Glutamatergic neuron (in vitro differentiated cells): ENCODE data around the gene SYNE3. TPM values are rescaled to one million over a fixed set of nuclear protein-coding genes. Genes with fewer than 3 reads are reported as not detected.
"Not testable (repeated sequence)": the region's sequence is repeated elsewhere in the genome, so short reads cannot be mapped to it uniquely, and the experiment has no call there.

Experiments
- DNase-seq: peaks from one replicate; pipeline ENCODE4 v3.0.0; 2022
- H3K27ac Mint-ChIP-seq: one replicate; pipeline ENCODE4 v1.8.0; 2020; ENCODE audit warnings: mild to moderate bottlenecking, mixed read lengths, inconsistent platforms; ENCODE audit not compliant: unreplicated experiment
- H3K27me3 Mint-ChIP-seq: one replicate; pipeline ENCODE4 v1.8.0; 2020; ENCODE audit warnings: mild to moderate bottlenecking, moderate library complexity, mixed read lengths, inconsistent platforms; ENCODE audit not compliant: unreplicated experiment
- H3K36me3 Mint-ChIP-seq: one replicate; pipeline ENCODE4 v1.8.0; 2020; ENCODE audit warnings: mild to moderate bottlenecking, mixed read lengths, inconsistent platforms; ENCODE audit not compliant: unreplicated experiment
- H3K4me1 Mint-ChIP-seq: one replicate; pipeline ENCODE4 v1.8.0; 2020; ENCODE audit warnings: mild to moderate bottlenecking, low read depth, mixed read lengths, inconsistent platforms; ENCODE audit not compliant: unreplicated experiment
- H3K4me3 Mint-ChIP-seq: one replicate; pipeline ENCODE4 v1.8.0; 2020; ENCODE audit warnings: mild to moderate bottlenecking, mixed read lengths, inconsistent platforms; ENCODE audit not compliant: unreplicated experiment
- H3K9me3 Mint-ChIP-seq: one replicate; pipeline ENCODE4 v1.8.0; 2020; ENCODE audit warnings: mild to moderate bottlenecking, moderate library complexity, mixed read lengths, inconsistent platforms; ENCODE audit not compliant: unreplicated experiment
- total RNA-seq: library from RNA; stranded (reverse); fragmentation: NEBNext Ultra II Directional; extraction: Animal tissue kit (Norgen Biotek cat#: 25700); gene quantifications from one replicate; pipeline ENCODE4 v1.2.1, GENCODE V29; 2021; ENCODE audit not compliant: unreplicated experiment
- TF ChIP-seq, protein P1 (sequence below): fragments of 200-600 bp; sonication (generic); IDR thresholded peaks from one replicate; pipeline ENCODE4 v1.5.0; 2021; ENCODE audit not compliant: partially characterized antibody, unreplicated experiment

Gene SYNE3
- total RNA-seq, 1 donor from 2014 or later: 7.1 TPM

DNA sequence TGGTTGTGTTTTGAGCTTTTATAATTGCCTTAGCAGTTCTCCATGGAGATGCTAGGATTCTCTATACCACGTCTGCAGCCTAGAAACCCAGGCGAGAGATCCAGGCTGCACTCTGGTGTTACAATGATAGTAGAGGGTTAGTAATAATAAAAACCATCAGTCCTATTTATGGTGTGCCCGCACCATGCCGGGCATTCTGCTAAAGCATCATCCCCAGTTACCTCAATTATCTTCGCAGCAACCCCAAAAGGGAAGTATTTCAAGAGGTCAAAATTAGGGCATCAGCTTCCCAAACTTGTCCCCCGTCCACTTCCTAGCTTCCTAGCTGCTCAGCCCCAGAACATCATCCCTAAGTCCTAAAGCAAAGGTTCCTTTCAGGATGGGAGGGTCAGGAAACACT lies 3.2 kb downstream of the SYNE3 start:
- Mint-ChIP-seq H3K4me1 (peaks cover 15% of the 10 kb centered on the region), H3K9me3 (peaks cover 5% of the 10 kb centered on the region), H3K27me3 (peaks cover 7% of the 10 kb centered on the region), H3K27ac (peak overlapping the region; percentile 19), H3K36me3 (no peaks in the 10 kb centered on the region), H3K4me3 (no peak overlapping the region)
- DNase-seq: no peak
- TF ChIP-seq, protein P1, sequence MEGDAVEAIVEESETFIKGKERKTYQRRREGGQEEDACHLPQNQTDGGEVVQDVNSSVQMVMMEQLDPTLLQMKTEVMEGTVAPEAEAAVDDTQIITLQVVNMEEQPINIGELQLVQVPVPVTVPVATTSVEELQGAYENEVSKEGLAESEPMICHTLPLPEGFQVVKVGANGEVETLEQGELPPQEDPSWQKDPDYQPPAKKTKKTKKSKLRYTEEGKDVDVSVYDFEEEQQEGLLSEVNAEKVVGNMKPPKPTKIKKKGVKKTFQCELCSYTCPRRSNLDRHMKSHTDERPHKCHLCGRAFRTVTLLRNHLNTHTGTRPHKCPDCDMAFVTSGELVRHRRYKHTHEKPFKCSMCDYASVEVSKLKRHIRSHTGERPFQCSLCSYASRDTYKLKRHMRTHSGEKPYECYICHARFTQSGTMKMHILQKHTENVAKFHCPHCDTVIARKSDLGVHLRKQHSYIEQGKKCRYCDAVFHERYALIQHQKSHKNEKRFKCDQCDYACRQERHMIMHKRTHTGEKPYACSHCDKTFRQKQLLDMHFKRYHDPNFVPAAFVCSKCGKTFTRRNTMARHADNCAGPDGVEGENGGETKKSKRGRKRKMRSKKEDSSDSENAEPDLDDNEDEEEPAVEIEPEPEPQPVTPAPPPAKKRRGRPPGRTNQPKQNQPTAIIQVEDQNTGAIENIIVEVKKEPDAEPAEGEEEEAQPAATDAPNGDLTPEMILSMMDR: no peak

DNA sequence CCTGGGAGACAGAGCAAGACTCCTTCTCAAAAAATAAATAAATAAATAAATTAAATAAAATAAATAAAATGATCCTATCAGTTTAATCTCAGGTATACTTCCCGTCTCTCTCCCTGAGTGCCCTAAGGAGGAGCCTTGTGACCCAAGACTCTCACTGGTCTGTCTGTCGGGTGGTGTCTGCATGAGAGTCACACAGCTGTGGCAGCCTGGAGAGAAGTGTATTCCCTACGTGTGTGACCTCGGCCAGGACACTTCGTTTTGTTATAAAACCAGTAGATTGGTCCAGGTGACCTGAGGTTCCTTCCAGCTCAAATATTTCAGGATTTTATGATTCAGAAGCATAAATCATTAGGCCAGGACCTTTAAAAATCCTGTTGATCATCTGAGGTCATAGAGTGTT lies 4.8 kb downstream of the SYNE3 start:
- Mint-ChIP-seq H3K4me1 (peaks cover 10% of the 10 kb centered on the region), H3K4me3 (no peak overlapping the region), H3K36me3 (no peaks in the 10 kb centered on the region), H3K9me3 (peaks cover 3% of the 10 kb centered on the region), H3K27ac (no peak overlapping the region), H3K27me3 (peaks cover 4% of the 10 kb centered on the region)
- no peak for DNase-seq
- TF ChIP-seq, protein P1: no peak

DNA sequence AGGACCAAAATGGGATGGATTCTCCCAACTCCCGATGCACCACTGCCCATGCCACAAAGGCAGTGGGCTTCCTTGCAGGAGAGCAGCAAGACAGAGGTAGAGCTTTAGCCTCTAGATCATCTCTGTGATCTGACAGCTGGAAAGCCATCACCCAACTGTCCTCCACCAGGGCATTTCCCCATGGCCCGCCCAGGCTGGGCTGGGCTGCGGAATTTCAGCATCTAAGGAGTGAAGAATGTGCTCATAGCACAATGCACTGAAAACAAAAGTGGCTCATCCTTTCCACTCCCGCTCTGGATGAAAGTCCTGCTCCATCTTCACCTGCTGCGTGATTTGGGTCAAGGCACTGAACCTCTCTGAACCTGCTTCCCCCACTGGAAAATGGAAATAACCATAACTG lies 5.6 kb downstream of the SYNE3 start:
- H3K36me3 Mint-ChIP-seq: no peaks in the 10 kb centered on the region
- H3K9me3 Mint-ChIP-seq: peaks cover 3% of the 10 kb centered on the region
- peaks cover 4% of the 10 kb centered on the region for H3K27me3 Mint-ChIP-seq
- TF ChIP-seq, protein P1: no peak
- H3K4me3 Mint-ChIP-seq: no peak overlapping the region
- DNase-seq: no peak
- H3K4me1 Mint-ChIP-seq: peaks cover 12% of the 10 kb centered on the region
- H3K27ac Mint-ChIP-seq: no peak overlapping the region

DNA sequence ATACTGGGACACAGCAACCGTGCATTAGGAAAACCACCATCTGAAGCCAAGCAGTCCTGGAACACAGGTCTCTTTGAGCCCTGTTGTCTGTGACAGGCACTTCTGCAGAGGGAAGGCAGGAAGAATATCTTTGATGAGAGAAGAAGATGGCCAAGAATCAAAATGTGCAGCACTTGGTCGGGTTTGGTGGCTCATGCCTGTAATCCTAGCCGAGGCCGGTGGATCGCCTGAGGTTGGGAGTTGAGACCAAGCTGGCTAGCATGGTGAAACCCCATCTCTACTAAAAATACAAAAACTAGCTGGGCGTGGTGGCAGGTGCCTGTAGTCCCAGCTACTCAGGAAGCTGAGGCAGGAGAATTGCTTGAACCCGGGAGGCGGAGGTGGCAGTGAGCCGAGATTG lies 6.1 kb downstream of the SYNE3 start:
- not testable (repeated sequence) for H3K36me3 Mint-ChIP-seq, H3K4me3 Mint-ChIP-seq, DNase-seq, H3K27ac Mint-ChIP-seq, H3K27me3 Mint-ChIP-seq, H3K9me3 Mint-ChIP-seq
- H3K4me1 Mint-ChIP-seq: peaks cover 12% of the 10 kb centered on the region

DNA sequence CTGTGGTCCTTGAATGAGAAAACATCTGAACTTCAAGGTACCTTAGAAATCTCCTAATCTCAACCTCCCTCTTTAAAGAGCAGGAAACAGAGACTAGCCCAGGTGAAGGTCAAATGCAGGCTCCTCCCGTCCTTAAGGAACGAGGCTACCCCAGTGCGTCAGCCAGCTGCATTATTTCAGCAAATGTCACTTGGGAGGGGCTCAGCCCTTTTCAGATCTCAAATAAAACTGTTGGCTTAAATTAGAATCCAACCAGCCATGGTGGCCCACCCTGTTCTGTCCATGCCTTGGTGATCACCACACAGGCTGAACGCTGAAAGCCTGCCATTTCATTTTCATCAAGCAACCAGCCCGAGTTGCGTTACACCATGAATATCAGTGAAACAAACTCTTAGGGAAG lies 7.0 kb downstream of the SYNE3 start:
- Mint-ChIP-seq H3K36me3 (no peaks in the 10 kb centered on the region), H3K27me3 (peaks cover 4% of the 10 kb centered on the region), H3K4me3 (no peak overlapping the region), H3K27ac (no peak overlapping the region), H3K9me3 (no peaks in the 10 kb centered on the region), H3K4me1 (peaks cover 10% of the 10 kb centered on the region)
- TF ChIP-seq, protein P1: no peak
- DNase-seq: no peak

DNA sequence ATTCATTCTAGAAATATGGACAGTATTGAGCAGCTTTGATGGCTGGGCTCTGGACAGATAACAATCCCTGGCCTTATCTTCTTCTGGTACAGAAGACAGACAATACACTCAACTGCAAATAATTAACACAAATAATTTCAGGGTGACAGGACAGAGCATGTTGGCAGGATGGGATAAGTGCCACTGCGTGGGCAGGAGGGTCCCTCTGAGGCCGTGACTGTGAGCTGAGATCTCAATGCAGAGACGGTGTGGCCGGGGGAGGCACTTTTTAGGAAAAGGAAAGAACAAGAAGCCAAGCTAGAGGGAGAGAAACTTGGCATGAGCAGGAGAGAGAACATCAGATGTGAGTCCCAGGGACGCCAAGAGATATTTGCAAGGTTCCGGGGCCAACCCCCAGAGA lies 8.1 kb downstream of the SYNE3 start:
- H3K27ac Mint-ChIP-seq: no peak overlapping the region
- peaks cover 14% of the 10 kb centered on the region for H3K4me1 Mint-ChIP-seq
- H3K4me3 Mint-ChIP-seq: no peak overlapping the region
- TF ChIP-seq, protein P1: no peak
- DNase-seq: no peak
- H3K36me3 Mint-ChIP-seq: no peaks in the 10 kb centered on the region
- H3K27me3 Mint-ChIP-seq: peaks cover 4% of the 10 kb centered on the region
- H3K9me3 Mint-ChIP-seq: no peaks in the 10 kb centered on the region
